Amniotic epithelial cell (primary cell): ENCODE measurements around the gene DUSP19.

Experiments
- DNase-seq: peaks from one replicate; pipeline ENCODE4 v3.0.0-alpha.2; 2010; ENCODE audit warnings: low read depth

The DUSP19 gene

GRCh38 chr2:183125659-183126341 is 47.3 kb downstream of the DUSP19 start:
- no peak for DNase-seq

GRCh38 chr2:183126635-183127034 is 48.1 kb downstream of the DUSP19 start:
- DNase-seq, result no peak

GRCh38 chr2:183134016-183134415 is 55.5 kb downstream of the DUSP19 start:
- DNase-seq, result no peak

DNA sequence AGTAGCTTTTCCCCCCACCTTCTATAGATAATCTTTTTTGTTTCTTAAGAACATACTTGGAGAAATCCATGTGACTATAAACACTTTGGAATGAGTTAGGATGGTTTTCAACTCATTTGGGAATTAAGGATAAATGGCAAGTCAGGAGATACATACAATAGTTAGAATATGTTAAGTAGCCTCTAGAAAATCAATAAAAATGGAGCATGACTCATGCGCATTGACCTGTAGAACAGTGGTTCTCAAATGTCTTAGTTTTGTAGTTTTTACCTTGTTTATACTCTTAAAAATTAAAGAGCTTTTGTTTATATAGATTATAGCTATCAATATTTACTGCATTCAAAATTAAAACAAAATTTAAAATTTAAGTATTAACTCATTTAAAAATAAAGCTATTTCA is 70.4 kb downstream of the DUSP19 start:
- no peak for DNase-seq

DNA sequence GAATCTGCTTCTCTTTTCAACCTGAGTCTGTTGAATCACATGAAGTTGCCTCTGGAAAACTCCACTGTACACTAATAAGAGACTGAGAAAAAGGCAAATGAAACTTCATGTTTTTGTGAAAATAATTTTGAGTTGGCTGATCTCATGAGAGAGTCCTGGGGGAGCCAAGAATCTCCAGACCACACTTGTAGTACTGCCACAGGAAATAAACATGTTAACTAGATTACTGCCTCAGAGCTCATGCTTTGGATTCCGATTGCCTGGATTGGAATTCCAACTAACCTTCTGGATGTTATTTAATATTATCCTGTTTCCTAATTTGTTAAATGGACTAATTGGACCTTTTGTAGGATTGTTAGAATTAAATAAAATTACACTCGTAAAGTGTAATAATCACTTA is 70.9 kb downstream of the DUSP19 start:
- DNase-seq, result peak; percentile 70
